K562 (cell line): ENCODE results near the gene CELA3A. TPM values are rescaled to one million over a fixed set of nuclear protein-coding genes. Genes with fewer than 3 reads are reported as not detected.
A peak's percentile ranks its signal among the peaks of the same experiment; 100 is the strongest.

Source experiments
- CREB3L1 ChIP-seq: fragments of 450-650 bp; IDR thresholded peaks from 2 replicates; pipeline ENCODE4 v1.6.1; 2014; ENCODE audit warnings: low read depth, mild to moderate bottlenecking, moderate library complexity, borderline replicate concordance
- CREM ChIP-seq: IDR thresholded peaks from 2 replicates; pipeline ENCODE4 v1.6.1; 2014; ENCODE audit warnings: antibody characterized with exemption, low read depth
- GATA2 ChIP-seq: sonication (generic); formaldehyde crosslinking; IDR thresholded peaks from 2 replicates; pipeline ENCODE4 v1.4.0; 2020; ENCODE audit warnings: mild to moderate bottlenecking, missing genetic modification reagents
- HNRNPH1 ChIP-seq: fragments of 200-400 bp; formaldehyde crosslinking; optimal IDR thresholded peaks from 2 replicates; pipeline ENCODE3; 2017; ENCODE audit warnings: low read depth, mild to moderate bottlenecking, low read length, moderate library complexity
- KAT8 ChIP-seq: fragments of 450-650 bp; IDR thresholded peaks from 2 replicates; pipeline ENCODE4 v1.6.1; 2016; ENCODE audit warnings: low read depth, mild to moderate bottlenecking
- NKRF ChIP-seq: fragments of 450-650 bp; IDR thresholded peaks from 2 replicates; pipeline ENCODE4 v1.6.1; 2016; ENCODE audit warnings: borderline replicate concordance
- NR1H2 ChIP-seq: sonication (generic); formaldehyde crosslinking; IDR thresholded peaks from 2 replicates; pipeline ENCODE4 v1.4.0; 2020; ENCODE audit warnings: mild to moderate bottlenecking, missing genetic modification reagents
- SAFB ChIP-seq: fragments of 200-400 bp; formaldehyde crosslinking; IDR thresholded peaks from 2 replicates; pipeline ENCODE4 v1.6.1; 2017; ENCODE audit warnings: low read depth, low read length, borderline replicate concordance
- TCF3 ChIP-seq: sonication (generic); formaldehyde crosslinking; IDR thresholded peaks from 2 replicates; pipeline ENCODE4 v1.4.0; 2020; ENCODE audit warnings: mild to moderate bottlenecking, missing genetic modification reagents
- ZEB2 ChIP-seq: fragments of 450-650 bp; IDR thresholded peaks from 2 replicates; pipeline ENCODE4 v1.6.1; 2016
- ZNF165 ChIP-seq: fragments of 250-450 bp; sonication (Bioruptor Pico); IDR thresholded peaks from 2 replicates; pipeline ENCODE4 v1.4.0; 2020; ENCODE audit warnings: borderline replicate concordance
- ZNF24 ChIP-seq: fragments of 450-650 bp; IDR thresholded peaks from 2 replicates; pipeline ENCODE4 v1.6.1; 2016
- ZNF354B ChIP-seq: fragments of 250-450 bp; sonication (Bioruptor Pico); IDR thresholded peaks from 2 replicates; pipeline ENCODE4 v1.4.0; 2020
- ZNF445 ChIP-seq: fragments of 250-450 bp; sonication (Bioruptor Pico); IDR thresholded peaks from 2 replicates; pipeline ENCODE4 v1.4.0; 2020; ENCODE audit warnings: low read depth, mild to moderate bottlenecking, moderate library complexity
- ZNF644 ChIP-seq: fragments of 200-800 bp; sonication (Bioruptor generic); IDR thresholded peaks from 2 replicates; pipeline ENCODE4 v1.6.1; 2016; ENCODE audit warnings: low read depth, missing genetic modification characterization, missing compliant biosample characterization
- polyA plus RNA-seq, 8 experiments: library from polyadenylated mRNA; depleted of rRNA in 4 of 8; stranded (reverse) in 5 of 8; unstranded in 3 of 8; fragments of >200 nt; fragmentation: Nextera tagmentation in 2 of 8; fragmentation: Illumina TruSeq in 1 of 8; extraction: Ambion mirVana in 2 of 8; extraction: Trizol in 1 of 8; gene quantifications; 2 replicates each; pipeline versions ENCODE4 v1.2.1 to v1.2.3, GENCODE V29; 2011 to 2014; ENCODE audit warnings: inconsistent platforms in 1 of 8, missing spikeins in 1 of 8
- total RNA-seq, 7 experiments: library from RNA; depleted of rRNA in 6 of 7; stranded (reverse); fragments of >200 nt in 6 of 7; fragmentation: Illumina TruSeq in 2 of 7; extraction: Trizol in 2 of 7; gene quantifications; 2 replicates each; pipeline versions ENCODE4 v1.2.1 to v1.2.3, GENCODE V29; 2011 to 2021; ENCODE audit warnings: low replicate concordance in 1 of 7
- TF ChIP-seq, protein P1 (sequence below), 2 experiments: fragments of 450-650 bp; formaldehyde crosslinking in 1 of 2; IDR thresholded peaks; 2 replicates each; pipeline versions ENCODE4 v1.4.0 to v1.6.1; 2014 to 2020; ENCODE audit warnings: mild to moderate bottlenecking in 2 of 2, borderline replicate concordance in 1 of 2, low read depth in 1 of 2

The CELA3A gene
- total and polyA plus RNA-seq, 9 of the 15 experiments (the other 6 are each of a cell fraction or from before 2014, with no cell fraction given), result 5.4 TPM; not detected in 8

DNA sequence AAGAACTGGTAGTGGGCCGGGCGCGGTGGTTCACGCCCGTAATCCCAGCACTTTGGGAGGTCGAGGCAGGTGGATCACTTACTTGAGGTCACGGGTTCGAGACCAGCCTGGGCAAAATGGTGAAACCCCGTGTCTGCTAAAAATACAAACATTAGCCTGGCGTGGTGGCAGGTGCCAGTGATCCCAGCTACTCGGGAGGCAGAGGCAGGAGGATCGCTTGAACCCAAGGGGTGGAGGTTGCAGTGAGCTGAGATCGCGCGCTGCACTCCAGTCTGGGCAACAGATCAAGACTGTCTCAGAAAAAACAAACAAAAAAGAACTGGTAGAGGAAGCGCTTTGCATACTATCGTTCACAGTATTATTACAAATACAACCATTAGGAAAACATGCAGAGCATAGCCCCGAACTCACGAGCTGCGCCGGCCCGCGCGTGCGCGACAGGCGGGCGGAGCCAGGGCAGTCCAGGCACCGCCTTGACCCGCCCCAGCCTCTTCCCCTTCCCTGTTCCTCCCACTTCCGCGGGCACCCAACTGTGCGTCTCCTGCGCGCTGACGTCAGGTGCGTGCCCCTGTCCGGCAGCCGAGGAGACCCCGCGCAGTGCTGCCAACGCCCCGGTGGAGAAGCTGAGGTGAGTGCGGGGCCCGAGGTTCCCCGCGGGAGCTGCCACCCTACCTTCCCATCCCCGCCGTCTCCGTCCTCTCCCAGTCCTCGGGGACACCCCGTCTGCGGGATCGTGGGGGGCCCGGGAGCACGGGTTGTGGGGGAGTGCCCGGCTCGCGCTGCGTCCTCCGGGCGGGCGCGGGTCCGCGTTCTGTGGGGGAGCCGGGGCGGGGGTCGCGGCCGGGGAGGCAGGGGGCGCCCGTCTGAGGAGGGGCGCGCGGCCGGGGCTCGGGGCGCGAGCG is 50.9 kb downstream of the CELA3A start, which contains the start of gene CDC42 (continued):
- TF ChIP-seq NKRF (peak; percentile 53; the same call in 1 of the 2 replicates), ZNF354B (CRISPR knock-in tag) (0 out of 2 replicates have a peak, but pooled peaks have one; percentile 51), TCF3 (CRISPR knock-in tag) (peak; percentile 47), ZEB2 (no peak), CREM (peak; percentile 99), ZNF24 (no peak; the same call in 1 of the 2 replicates), GATA2 (no peak), CREB3L1 (0 out of 2 replicates have a peak, but pooled peaks have one; percentile 8), KAT8 (no peak), SAFB (no peak), ZNF445 (CRISPR knock-in tag) (no peak), NR1H2 (CRISPR knock-in tag) (no peak), ZNF165 (CRISPR knock-in tag) (0 out of 2 replicates have a peak, but pooled peaks have one; percentile 68), HNRNPH1 (no peak), ZNF644 (tag) (no peak)
- TF ChIP-seq, protein P1, sequence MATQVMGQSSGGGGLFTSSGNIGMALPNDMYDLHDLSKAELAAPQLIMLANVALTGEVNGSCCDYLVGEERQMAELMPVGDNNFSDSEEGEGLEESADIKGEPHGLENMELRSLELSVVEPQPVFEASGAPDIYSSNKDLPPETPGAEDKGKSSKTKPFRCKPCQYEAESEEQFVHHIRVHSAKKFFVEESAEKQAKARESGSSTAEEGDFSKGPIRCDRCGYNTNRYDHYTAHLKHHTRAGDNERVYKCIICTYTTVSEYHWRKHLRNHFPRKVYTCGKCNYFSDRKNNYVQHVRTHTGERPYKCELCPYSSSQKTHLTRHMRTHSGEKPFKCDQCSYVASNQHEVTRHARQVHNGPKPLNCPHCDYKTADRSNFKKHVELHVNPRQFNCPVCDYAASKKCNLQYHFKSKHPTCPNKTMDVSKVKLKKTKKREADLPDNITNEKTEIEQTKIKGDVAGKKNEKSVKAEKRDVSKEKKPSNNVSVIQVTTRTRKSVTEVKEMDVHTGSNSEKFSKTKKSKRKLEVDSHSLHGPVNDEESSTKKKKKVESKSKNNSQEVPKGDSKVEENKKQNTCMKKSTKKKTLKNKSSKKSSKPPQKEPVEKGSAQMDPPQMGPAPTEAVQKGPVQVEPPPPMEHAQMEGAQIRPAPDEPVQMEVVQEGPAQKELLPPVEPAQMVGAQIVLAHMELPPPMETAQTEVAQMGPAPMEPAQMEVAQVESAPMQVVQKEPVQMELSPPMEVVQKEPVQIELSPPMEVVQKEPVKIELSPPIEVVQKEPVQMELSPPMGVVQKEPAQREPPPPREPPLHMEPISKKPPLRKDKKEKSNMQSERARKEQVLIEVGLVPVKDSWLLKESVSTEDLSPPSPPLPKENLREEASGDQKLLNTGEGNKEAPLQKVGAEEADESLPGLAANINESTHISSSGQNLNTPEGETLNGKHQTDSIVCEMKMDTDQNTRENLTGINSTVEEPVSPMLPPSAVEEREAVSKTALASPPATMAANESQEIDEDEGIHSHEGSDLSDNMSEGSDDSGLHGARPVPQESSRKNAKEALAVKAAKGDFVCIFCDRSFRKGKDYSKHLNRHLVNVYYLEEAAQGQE (IDR thresholded peaks at IDR 0.05; ENCODE audit: borderline replicate concordance), result no peak
- TF ChIP-seq, protein P1 (CRISPR knock-in tag; IDR thresholded peaks at IDR 0.05; ENCODE audit: low read depth), result peak; percentile 73; the same call in 1 of the 2 replicates
